Activated CD4-positive, alpha-beta T cell treated with anti-CD3 and anti-CD28 coated beads for 36 hours (primary cell): ENCODE measurements around the gene STAT4. TPM values are rescaled to one million over a fixed set of nuclear protein-coding genes. Genes with fewer than 3 reads are reported as not detected.

ENCODE experiments used
- ATAC-seq: fragments of 200-7000 bp; cut with Tn5 transposase; one replicate; pipeline ENCODE4 v1.10.0; 2021; ENCODE audit warnings: mild to moderate bottlenecking, moderate library complexity
- CTCF ChIA-PET: fragments of 350-600 bp; sonication (Branson Sonifier 250); formaldehyde crosslinking; loops from one replicate; lab custom pipeline; 2021; ENCODE audit warnings: antibody characterized with exemption; lab: Charles Lee
- POLR2A ChIA-PET: fragments of 350-600 bp; sonication (Branson Sonifier 250); formaldehyde crosslinking; loops from one replicate; lab custom pipeline; 2021; ENCODE audit warnings: antibody characterized with exemption, inconsistent platforms; lab: Charles Lee
- DNase-seq: peaks from one replicate; pipeline ENCODE4 v3.0.0-alpha.2; 2020
- H3K27ac Mint-ChIP-seq: one replicate; pipeline ENCODE4 v1.8.0; 2021; ENCODE audit warnings: mixed read lengths
- H3K27me3 Mint-ChIP-seq: one replicate; pipeline ENCODE4 v1.8.0; 2021; ENCODE audit warnings: mixed read lengths
- H3K36me3 Mint-ChIP-seq: one replicate; pipeline ENCODE4 v1.8.0; 2021; ENCODE audit warnings: low read depth, mixed read lengths
- H3K4me1 Mint-ChIP-seq: one replicate; pipeline ENCODE4 v1.8.0; 2021; ENCODE audit warnings: mixed read lengths
- H3K4me3 Mint-ChIP-seq: one replicate; pipeline ENCODE4 v1.8.0; 2021; ENCODE audit warnings: mild to moderate bottlenecking, moderate library complexity, mixed read lengths
- H3K9me3 Mint-ChIP-seq: one replicate; pipeline ENCODE4 v1.8.0; 2021; ENCODE audit warnings: low read depth, mixed read lengths
- intact Hi-C, 2 experiments: fragments of 100-400 bp; cut with DNase I in 1 of 2; cut with micrococcal nuclease in 1 of 2; formaldehyde crosslinking; loops; one replicate each; pipeline versions ENCODE4 v1.14.2 to v1.15.1; 2022 to 2024; cut with DNase I, micrococcal nuclease
- total RNA-seq, 2 experiments: library from RNA; stranded (reverse); gene quantifications; one replicate each; pipeline ENCODE4 v1.2.3, GENCODE V29; 2021

The STAT4 gene
- total RNA-seq, 2 experiments from 2014 or later, result 48.8 to 59.5 TPM

DNA sequence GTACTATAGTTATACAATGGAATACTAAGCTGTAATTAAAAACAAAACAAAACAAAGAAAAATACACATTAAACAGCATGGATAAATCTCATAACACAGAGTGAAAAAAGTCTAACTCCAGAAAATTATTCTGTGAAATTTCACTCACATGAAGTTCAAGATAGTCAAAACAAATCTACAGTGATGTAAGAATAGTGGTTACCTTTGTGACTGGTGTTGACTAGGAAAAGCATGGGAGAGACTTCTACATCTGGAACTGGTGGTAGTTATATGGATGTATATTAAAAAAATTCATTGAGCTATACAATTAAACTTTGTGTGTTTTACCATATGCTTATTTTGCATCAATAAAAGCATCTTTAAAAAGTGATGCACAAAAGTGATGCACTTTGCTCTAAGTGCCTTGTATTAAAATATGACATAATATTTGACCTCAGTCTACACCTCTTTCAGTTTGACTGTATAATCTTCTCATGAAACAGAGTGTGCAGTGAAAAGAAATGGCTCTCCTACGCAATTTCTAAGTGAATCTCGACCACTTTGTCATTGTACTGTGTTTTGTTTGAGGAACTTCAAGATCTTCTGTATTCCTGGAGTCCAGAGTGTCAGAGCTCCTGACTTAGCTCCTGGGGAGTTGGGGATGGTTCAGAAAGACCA lies 28.0 kb downstream of the STAT4 start:
- H3K4me3 Mint-ChIP-seq, result no peak overlapping the region
- CTCF ChIA-PET, result interaction anchor here (0.8 to 1.6 kb wide), 4 partner anchors 8 to 61 kb away, joined by 3 to 5 read pairs (median 4); no protein-coding TSS in a partner anchor
- H3K36me3 Mint-ChIP-seq, result peaks cover 48% of the 10 kb centered on the region
- no peaks in the 10 kb centered on the region for H3K9me3 Mint-ChIP-seq
- H3K27me3 Mint-ChIP-seq, result no peaks in the 10 kb centered on the region
- peak overlapping the region; percentile 72 for H3K27ac Mint-ChIP-seq
- DNase-seq (no peak), ATAC-seq (peak; percentile 69)
- H3K4me1 Mint-ChIP-seq, result peaks cover 43% of the 10 kb centered on the region
- POLR2A ChIA-PET, result no interaction called here
- intact Hi-C loops, result loop anchor here in 1 of 2 experiments (2.0 kb wide), 1 partner anchor 28 kb away; the partner anchor contains the start of gene STAT4

DNA sequence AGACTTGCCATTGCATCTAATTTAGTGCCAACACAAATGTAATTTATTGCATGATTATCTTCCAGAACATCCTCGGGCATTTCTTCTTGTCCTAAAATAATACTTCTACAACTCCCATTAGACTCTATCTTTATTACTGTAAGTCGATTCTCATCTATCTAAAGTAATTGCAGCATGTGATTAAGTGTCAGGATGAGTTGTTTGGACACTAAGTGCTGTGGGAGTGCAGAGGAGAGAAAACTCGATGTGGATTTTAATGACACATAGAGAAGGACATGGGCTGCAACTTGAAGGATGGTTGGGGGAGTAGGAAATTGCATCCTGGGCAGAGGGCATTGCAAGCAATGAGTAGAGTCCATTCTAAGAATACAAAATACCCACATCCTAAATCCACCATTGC lies 33.5 kb downstream of the STAT4 start:
- H3K27ac Mint-ChIP-seq, result no peak overlapping the region

DNA sequence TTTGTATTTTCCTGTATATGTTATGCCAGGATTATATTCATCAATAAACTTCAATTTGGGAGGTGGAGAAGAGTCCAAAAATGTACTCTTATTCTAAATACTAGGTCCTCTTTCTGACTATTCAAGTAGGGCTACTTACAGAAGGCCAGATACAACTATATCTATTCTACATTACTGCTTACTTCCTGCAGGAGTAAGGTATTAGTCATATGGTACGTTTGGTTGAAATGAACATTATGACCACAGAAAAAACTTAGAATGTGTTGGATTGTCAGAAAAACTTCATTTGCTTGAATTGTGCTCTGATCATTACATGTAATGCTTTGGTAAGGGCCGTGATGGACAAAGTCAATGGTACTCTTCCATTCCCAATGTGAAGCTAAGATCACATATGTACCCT lies 35.0 kb downstream of the STAT4 start:
- ChIA-PET POLR2A (interaction anchor here (0.9 to 1.8 kb wide), 3 partner anchors 33 to 95 kb away, joined by 5 to 9 read pairs (median 8); partner anchors contain the start of gene STAT4), CTCF (interaction anchor here (0.9 to 3.9 kb wide), 8 partner anchors 12 to 63 kb away, joined by 3 to 15 read pairs (median 4); no protein-coding TSS in a partner anchor)
- DNase-seq (no peak), ATAC-seq (peak; percentile 54)
- Mint-ChIP-seq H3K36me3 (peaks cover 52% of the 10 kb centered on the region), H3K9me3 (no peaks in the 10 kb centered on the region), H3K4me1 (peaks cover 52% of the 10 kb centered on the region), H3K27ac (peak overlapping the region; percentile 82), H3K4me3 (no peak overlapping the region), H3K27me3 (no peaks in the 10 kb centered on the region)
- intact Hi-C loops, result loop anchor here (1.0 to 10.0 kb wide), 7 partner anchors 13 to 563 kb away; partner anchors contain the start of gene NABP1 (in 1 of the 2)

More for the DNA sequence above, 33.5 kb downstream of the STAT4 start:
- intact Hi-C loops, result loop anchor here in 1 of 2 experiments (10.0 kb wide), 1 partner anchor 203 kb away; no protein-coding TSS in a partner anchor
- POLR2A ChIA-PET, result no interaction called here
- no peak overlapping the region for H3K4me3 Mint-ChIP-seq
- H3K4me1 Mint-ChIP-seq, result peaks cover 46% of the 10 kb centered on the region
- no peak for ATAC-seq
- peaks cover 55% of the 10 kb centered on the region for H3K36me3 Mint-ChIP-seq
- H3K27me3 Mint-ChIP-seq, result no peaks in the 10 kb centered on the region
- CTCF ChIA-PET, result interaction anchor here (1.0 to 1.5 kb wide), 2 partner anchors 31 to 47 kb away, joined by 3 to 4 read pairs; no protein-coding TSS in a partner anchor
- no peaks in the 10 kb centered on the region for H3K9me3 Mint-ChIP-seq
- DNase-seq, result no peak

DNA sequence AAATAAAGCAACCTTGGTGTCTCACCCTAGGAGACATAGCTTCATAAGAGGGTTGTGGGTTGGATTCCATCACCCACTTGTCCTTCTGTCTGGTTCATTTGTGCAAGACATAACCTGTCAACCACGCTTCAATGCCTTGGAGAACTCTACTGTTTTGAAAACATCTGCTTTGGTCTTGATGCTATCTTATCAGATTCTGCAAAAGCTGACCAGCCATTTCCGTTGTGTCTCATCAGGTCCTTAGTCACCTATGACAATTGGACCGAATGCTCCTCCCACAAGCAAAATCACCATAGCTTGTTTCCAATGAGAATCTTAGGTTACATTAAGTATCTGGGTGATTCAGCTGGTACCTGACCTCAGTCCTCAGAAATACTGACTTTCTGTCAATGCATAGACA lies 35.4 kb downstream of the STAT4 start:
- peak; percentile 77 for DNase-seq
- Mint-ChIP-seq H3K4me1 (peaks cover 53% of the 10 kb centered on the region), H3K36me3 (peaks cover 53% of the 10 kb centered on the region), H3K27me3 (no peaks in the 10 kb centered on the region), H3K9me3 (no peaks in the 10 kb centered on the region), H3K4me3 (no peak overlapping the region), H3K27ac (peak overlapping the region; percentile 82)
- ChIA-PET CTCF (interaction anchor here (0.9 to 3.9 kb wide), 7 partner anchors 11 to 62 kb away, joined by 3 to 15 read pairs (median 4); no protein-coding TSS in a partner anchor), POLR2A (interaction anchor here (0.6 to 1.8 kb wide), 6 partner anchors 33 to 529 kb away, joined by 3 to 9 read pairs (median 6); partner anchors contain the start of gene STAT4)
- intact Hi-C loops, result loop anchor here (1.0 to 10.0 kb wide), 7 partner anchors 13 to 563 kb away; partner anchors contain the start of gene NABP1 (in 1 of the 2)
- peak; percentile 54 for ATAC-seq

DNA sequence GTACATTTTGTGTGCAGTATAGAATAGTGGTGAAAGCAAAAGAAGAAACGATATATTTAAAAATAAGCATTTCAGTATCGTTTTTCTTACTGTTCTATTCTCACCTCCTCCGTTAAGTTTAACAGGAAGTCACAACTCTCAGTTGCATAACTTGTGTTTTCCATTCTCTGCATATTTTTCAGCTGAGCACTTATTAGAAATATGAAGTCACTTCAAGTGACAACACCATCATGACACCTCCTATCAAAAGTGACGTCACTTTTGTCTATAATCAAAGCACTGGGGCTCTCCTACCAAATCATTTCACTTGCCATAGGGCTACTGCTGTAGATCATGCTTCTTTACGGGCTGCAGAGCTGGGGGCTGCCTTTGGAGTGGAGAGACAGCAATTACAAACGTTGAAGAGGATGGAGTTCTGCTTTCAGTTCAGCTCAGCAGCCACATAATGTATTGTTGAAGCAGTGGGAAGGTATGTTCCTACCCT lies 36.3 kb downstream of the STAT4 start:
- ATAC-seq (peak; percentile 22), DNase-seq (peak; percentile 49)
- no peaks in the 10 kb centered on the region for H3K27me3 Mint-ChIP-seq
- peaks cover 62% of the 10 kb centered on the region for H3K4me1 Mint-ChIP-seq
- H3K27ac Mint-ChIP-seq, result peak overlapping the region; percentile 82
- ChIA-PET CTCF (interaction anchor here (0.5 to 3.9 kb wide), 10 partner anchors 8 to 322 kb away, joined by 3 to 15 read pairs (median 4); no protein-coding TSS in a partner anchor), POLR2A (interaction anchor here (0.5 to 1.8 kb wide), 2 partner anchors 94 to 566 kb away, joined by 3 to 8 read pairs; no protein-coding TSS in a partner anchor)
- no peaks in the 10 kb centered on the region for H3K9me3 Mint-ChIP-seq
- intact Hi-C loops, result loop anchor here (1.0 to 10.0 kb wide), 10 partner anchors 14 to 564 kb away; partner anchors contain the start of genes STAT4 (in 2 of the 2) and NABP1 (in 1 of the 2)
- H3K4me3 Mint-ChIP-seq, result peak overlapping the region; percentile 30
- H3K36me3 Mint-ChIP-seq, result peaks cover 51% of the 10 kb centered on the region

DNA sequence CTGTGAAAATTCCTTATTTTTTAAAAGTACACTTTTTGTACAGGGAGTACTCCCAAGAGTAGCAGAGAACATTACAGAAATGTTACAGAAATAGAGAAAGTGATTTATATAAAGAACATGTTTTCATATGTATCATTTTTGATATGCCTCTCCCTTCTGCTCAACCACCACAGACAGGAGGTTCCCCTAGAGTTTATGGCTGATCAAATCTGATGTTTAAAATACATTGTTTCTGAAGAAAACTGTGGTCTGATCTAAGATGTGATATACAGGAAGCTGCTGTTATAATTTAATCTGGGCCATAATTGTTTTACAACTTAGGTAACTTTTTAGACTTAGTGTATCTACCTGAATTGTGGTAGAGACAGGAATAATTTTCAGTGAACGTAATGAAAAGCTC lies 37.0 kb downstream of the STAT4 start:
- CTCF ChIA-PET, result interaction anchor here (0.8 to 3.9 kb wide), 7 partner anchors 9 to 84 kb away, joined by 3 to 15 read pairs (median 4); no protein-coding TSS in a partner anchor
- H3K36me3 Mint-ChIP-seq, result peaks cover 45% of the 10 kb centered on the region
- H3K9me3 Mint-ChIP-seq, result no peaks in the 10 kb centered on the region
- intact Hi-C loops, result loop anchor here (1.0 to 10.0 kb wide), 13 partner anchors 15 to 709 kb away; partner anchors contain the start of genes STAT4 (in 2 of the 2) and NABP1 (in 1 of the 2)
- peaks cover 69% of the 10 kb centered on the region for H3K4me1 Mint-ChIP-seq
- DNase-seq (no peak), ATAC-seq (no peak)
- H3K27ac Mint-ChIP-seq, result peak overlapping the region; percentile 82
- POLR2A ChIA-PET, result interaction anchor here (0.5 kb wide), 1 partner anchor 567 kb away, joined by 3 read pairs; no protein-coding TSS in a partner anchor
- H3K27me3 Mint-ChIP-seq, result no peaks in the 10 kb centered on the region
- no peak overlapping the region for H3K4me3 Mint-ChIP-seq

DNA sequence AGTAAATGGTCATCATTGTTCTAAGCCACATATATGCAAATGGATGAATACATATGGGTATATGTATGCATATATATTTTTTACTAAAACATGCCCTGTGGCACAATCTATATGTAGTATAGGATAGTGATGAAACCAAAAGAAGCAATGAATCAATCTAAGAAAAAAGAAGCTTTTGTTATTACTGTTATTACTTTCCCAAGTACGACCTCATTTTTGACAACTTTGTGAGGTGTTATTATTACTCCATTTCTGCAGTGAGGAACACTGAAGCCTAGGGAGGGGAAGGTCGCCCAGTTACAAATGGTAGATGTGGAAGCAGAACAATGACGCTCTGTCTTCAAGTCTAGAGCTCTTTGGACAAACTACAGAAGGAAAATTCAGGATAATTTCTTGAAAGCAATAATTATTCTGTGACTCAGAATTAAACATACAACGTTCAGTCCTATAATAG lies 38.3 kb downstream of the STAT4 start:
- intact Hi-C loops, result loop anchor here (2.0 to 10.0 kb wide), 4 partner anchors 34 to 708 kb away; no protein-coding TSS in a partner anchor
- ChIA-PET CTCF (interaction anchor here (0.6 to 1.4 kb wide), 6 partner anchors 9 to 82 kb away, joined by 3 to 8 read pairs (median 4); no protein-coding TSS in a partner anchor), POLR2A (interaction anchor here (0.6 kb wide), 1 partner anchor 9 kb away, joined by 3 read pairs; no protein-coding TSS in a partner anchor)
- ATAC-seq, result peak; percentile 40
- H3K9me3 Mint-ChIP-seq, result no peaks in the 10 kb centered on the region
- no peak overlapping the region for H3K4me3 Mint-ChIP-seq
- peaks cover 82% of the 10 kb centered on the region for H3K4me1 Mint-ChIP-seq
- peak; percentile 17 for DNase-seq
- H3K36me3 Mint-ChIP-seq, result peaks cover 45% of the 10 kb centered on the region
- no peaks in the 10 kb centered on the region for H3K27me3 Mint-ChIP-seq
- peak overlapping the region; percentile 82 for H3K27ac Mint-ChIP-seq

DNA sequence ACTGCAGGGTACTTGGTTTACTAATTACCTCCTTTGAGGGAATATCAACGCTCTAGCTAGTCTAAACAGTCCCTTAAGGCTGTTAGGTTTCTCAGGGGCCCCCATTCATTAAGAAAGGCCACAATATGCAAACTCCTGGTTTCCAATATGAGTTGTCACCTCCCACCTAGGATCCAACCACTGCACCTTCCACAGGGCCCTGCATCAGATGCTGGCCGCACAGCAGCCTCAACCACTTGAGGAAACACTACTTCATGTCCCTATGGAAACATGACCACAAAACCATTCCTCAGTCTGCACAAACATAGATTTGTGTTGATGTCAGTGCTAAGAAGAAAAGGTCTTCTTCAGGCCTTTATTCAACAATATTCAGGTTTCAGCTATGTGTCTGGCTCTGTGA lies 40.9 kb downstream of the STAT4 start:
- Mint-ChIP-seq H3K27ac (peak overlapping the region; percentile 28), H3K36me3 (peaks cover 47% of the 10 kb centered on the region)

DNA sequence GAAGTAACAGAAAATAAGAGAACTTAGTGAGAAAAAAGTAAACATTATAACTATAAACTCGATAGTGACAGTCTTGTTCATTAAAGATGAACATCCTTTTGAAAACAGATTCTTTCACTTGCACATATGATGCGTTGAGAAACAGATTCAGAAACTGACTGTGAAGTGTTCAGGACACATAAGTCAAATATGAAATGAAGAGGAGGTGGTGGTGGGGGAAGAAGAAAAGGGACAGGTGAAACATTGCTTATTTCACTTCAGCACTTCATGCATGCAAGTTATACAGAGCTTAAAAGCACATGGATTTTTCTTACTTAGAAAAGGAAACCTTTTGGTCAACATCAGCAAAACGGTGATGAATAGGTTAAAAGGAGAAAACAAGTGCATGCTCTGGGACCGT lies 42.5 kb downstream of the STAT4 start:
- H3K27me3 Mint-ChIP-seq, result no peaks in the 10 kb centered on the region
- H3K36me3 Mint-ChIP-seq, result peaks cover 42% of the 10 kb centered on the region
- no peaks in the 10 kb centered on the region for H3K9me3 Mint-ChIP-seq
- ChIA-PET CTCF (interaction anchor here (2.2 to 2.8 kb wide), 2 partner anchors 47 to 55 kb away, joined by 9 to 17 read pairs; no protein-coding TSS in a partner anchor), POLR2A (no interaction called here)
- peaks cover 75% of the 10 kb centered on the region for H3K4me1 Mint-ChIP-seq
- H3K4me3 Mint-ChIP-seq, result no peak overlapping the region
- ATAC-seq, result peak; percentile 37
- peak overlapping the region; percentile 73 for H3K27ac Mint-ChIP-seq
- intact Hi-C loops, result loop anchor here in 1 of 2 experiments (1.0 kb wide), 1 partner anchor 30 kb away; no protein-coding TSS in a partner anchor
- DNase-seq, result no peak

More for the DNA sequence above, 40.9 kb downstream of the STAT4 start:
- POLR2A ChIA-PET, result interaction anchor here (0.6 kb wide), 1 partner anchor 463 kb away, joined by 3 read pairs; no protein-coding TSS in a partner anchor
- Mint-ChIP-seq H3K27me3 (no peaks in the 10 kb centered on the region), H3K4me3 (no peak overlapping the region), H3K4me1 (peaks cover 80% of the 10 kb centered on the region), H3K9me3 (no peaks in the 10 kb centered on the region)
- intact Hi-C loops, result loop anchor here (5.0 to 10.0 kb wide), 2 partner anchors 195 to 388 kb away; no protein-coding TSS in a partner anchor
- DNase-seq (peak; percentile 56), ATAC-seq (peak; percentile 18)
- CTCF ChIA-PET, result interaction anchor here (1.3 to 2.8 kb wide), 3 partner anchors 19 to 57 kb away, joined by 3 to 17 read pairs (median 5); partner anchors contain the start of gene STAT4

DNA sequence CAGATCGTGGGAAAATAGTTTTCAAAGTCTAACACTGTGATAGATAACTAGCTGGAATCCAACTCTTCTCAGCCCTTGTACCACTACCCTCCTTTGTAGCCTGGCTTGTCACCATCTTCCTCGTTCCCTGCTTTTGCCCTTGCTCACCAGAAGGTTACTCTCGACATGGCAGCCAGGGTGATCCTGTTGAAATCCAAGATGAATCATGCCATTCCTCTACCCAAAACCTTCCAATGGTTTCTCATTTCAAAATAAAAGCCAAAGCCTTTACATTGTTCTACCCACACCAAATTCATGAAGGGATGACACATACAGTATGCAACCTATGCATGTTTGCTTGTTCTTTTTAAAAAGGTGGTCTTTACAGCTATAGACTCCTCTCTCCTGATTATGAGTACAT lies 45.7 kb downstream of the STAT4 start:
- Mint-ChIP-seq H3K4me1 (peaks cover 70% of the 10 kb centered on the region), H3K9me3 (no peaks in the 10 kb centered on the region), H3K27ac (no peak overlapping the region), H3K4me3 (no peak overlapping the region), H3K36me3 (peaks cover 46% of the 10 kb centered on the region), H3K27me3 (no peaks in the 10 kb centered on the region)
- no peak for DNase-seq
- intact Hi-C loops, result no loop called here
- ATAC-seq, result no peak
- POLR2A ChIA-PET, result no interaction called here
- CTCF ChIA-PET, result interaction anchor here (1.0 to 2.4 kb wide), 3 partner anchors 41 to 53 kb away, joined by 3 to 8 read pairs (median 3); no protein-coding TSS in a partner anchor
